Osteocyte (in vitro differentiated cells): Measurements from ENCODE around the gene GYS1. TPM values are rescaled to one million over a fixed set of nuclear protein-coding genes. Genes with fewer than 3 reads are reported as not detected.
"Not testable (repeated sequence)": the region's sequence is repeated elsewhere in the genome, so short reads cannot be mapped to it uniquely, and the experiment has no call there.

Experiments used
- DNase-seq: peaks from one replicate; pipeline ENCODE4 v3.0.0; 2021; ENCODE audit warnings: mixed read lengths; ENCODE audit not compliant: unreplicated experiment; ENCODE audit errors: extremely low spot score
- H3K27ac Mint-ChIP-seq: one replicate; pipeline ENCODE4 v1.8.0; 2021; ENCODE audit warnings: mild to moderate bottlenecking, mixed read lengths; ENCODE audit not compliant: unreplicated experiment
- H3K27me3 Mint-ChIP-seq: one replicate; pipeline ENCODE4 v1.8.0; 2021; ENCODE audit warnings: mixed read lengths; ENCODE audit not compliant: unreplicated experiment
- H3K36me3 Mint-ChIP-seq: one replicate; pipeline ENCODE4 v1.8.0; 2021; ENCODE audit warnings: mixed read lengths; ENCODE audit not compliant: unreplicated experiment
- H3K4me1 Mint-ChIP-seq: one replicate; pipeline ENCODE4 v1.8.0; 2021; ENCODE audit warnings: mixed read lengths; ENCODE audit not compliant: unreplicated experiment
- H3K4me3 Mint-ChIP-seq: one replicate; pipeline ENCODE4 v1.8.0; 2021; ENCODE audit warnings: mild to moderate bottlenecking, moderate library complexity, mixed read lengths; ENCODE audit not compliant: unreplicated experiment
- H3K9me3 Mint-ChIP-seq: one replicate; pipeline ENCODE4 v1.8.0; 2021; ENCODE audit warnings: mixed read lengths; ENCODE audit not compliant: unreplicated experiment
- CTCF ChIP-seq: fragments of 200-600 bp; sonication (generic); IDR thresholded peaks from 2 replicates; pipeline ENCODE4 v1.5.0; 2021; ENCODE audit warnings: antibody characterized with exemption, mild to moderate bottlenecking, moderate library complexity
- long read RNA-seq: library from polyadenylated mRNA; unstranded; transcript quantifications from one replicate; pipeline ENCODE4 v2.0.0, GENCODE V29; 2021
- total RNA-seq: library from RNA; stranded (reverse); gene quantifications from 2 replicates; pipeline ENCODE4 v1.2.1, GENCODE V29; 2021

GYS1 gene
- total RNA-seq: 37.6 and 42.2 TPM in 2 replicates
- long read RNA-seq, partial matches to known transcripts: 1 of 2 reads
- long read RNA-seq, other reads (novel, unspliced or antisense): 0 of 2 reads

GRCh38 chr19:48993175-48994034 lies at the start of gene GYS1, which contains the start of gene RUVBL2:
Gene GYS1, minus strand, starts transcription at chr19:48993309. Its CDS starts 197 bp downstream, at chr19:48993112.
Gene RUVBL2, plus strand, starts transcription at chr19:48993887. Its CDS starts 25 bp downstream, at chr19:48993912.
- Mint-ChIP-seq H3K4me3 (peak within 1 kb of the TSS; percentile 94), H3K9me3 (no peaks in the 10 kb centered on the region), H3K36me3 (peaks cover 7% of the 10 kb centered on the region), H3K27ac (peak within 1 kb of the TSS; percentile 98), H3K27me3 (no peaks in the 10 kb centered on the region), H3K4me1 (peaks cover 25% of the 10 kb centered on the region)
- TF ChIP-seq CTCF: peak; percentile 99
- DNase-seq: peak; percentile 100

DNA sequence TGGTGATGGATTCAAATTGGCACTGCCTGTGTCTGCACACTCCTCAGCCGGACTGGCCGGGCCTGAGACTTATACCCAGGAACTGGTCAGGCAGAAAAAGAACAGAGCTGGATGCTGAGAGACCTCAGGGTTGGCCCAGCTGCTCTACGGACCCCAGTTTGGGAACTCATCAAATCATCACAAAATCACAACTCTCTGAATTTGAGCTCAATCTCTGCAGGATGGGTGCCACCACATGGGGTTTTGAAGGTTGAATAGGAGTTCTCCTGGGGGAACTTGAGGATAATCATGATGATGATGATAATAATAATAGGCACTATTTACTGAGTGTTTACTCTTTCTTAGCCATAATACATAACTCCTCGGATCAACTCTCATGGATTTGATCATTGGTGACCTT lies 49.6 kb upstream of the GYS1 start:
- not testable (repeated sequence) for H3K27me3 Mint-ChIP-seq, H3K36me3 Mint-ChIP-seq, H3K4me3 Mint-ChIP-seq, H3K27ac Mint-ChIP-seq, H3K9me3 Mint-ChIP-seq, DNase-seq
- H3K4me1 Mint-ChIP-seq: peaks cover 12% of the 10 kb centered on the region

DNA sequence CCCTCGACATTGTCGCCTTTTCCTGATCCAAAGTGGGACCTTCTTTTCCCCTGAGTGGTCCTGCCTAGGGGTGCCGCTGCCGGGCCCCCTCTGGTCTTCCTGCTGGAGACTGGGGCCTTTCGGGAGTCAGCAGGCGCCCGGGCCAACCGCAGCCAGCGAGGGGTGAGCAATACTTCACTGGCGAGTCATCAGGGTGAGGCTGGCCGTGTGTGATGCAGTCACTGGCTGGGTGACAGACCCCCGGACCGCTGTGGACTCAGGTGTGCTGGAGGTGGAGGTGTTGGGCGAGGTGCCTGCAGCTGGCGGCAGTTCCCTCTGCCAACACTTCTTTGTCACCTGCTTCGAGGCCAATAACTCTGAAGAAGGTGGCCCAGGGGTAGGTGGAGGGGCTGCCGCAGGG lies 49.1 kb upstream of the GYS1 start:
- no peak overlapping the region for H3K27ac Mint-ChIP-seq
- DNase-seq: no peak
- H3K27me3 Mint-ChIP-seq: no peaks in the 10 kb centered on the region
- no peaks in the 10 kb centered on the region for H3K36me3 Mint-ChIP-seq
- H3K4me1 Mint-ChIP-seq: peaks cover 12% of the 10 kb centered on the region
- H3K4me3 Mint-ChIP-seq: no peak overlapping the region
- TF ChIP-seq CTCF: no peak
- H3K9me3 Mint-ChIP-seq: no peaks in the 10 kb centered on the region

DNA sequence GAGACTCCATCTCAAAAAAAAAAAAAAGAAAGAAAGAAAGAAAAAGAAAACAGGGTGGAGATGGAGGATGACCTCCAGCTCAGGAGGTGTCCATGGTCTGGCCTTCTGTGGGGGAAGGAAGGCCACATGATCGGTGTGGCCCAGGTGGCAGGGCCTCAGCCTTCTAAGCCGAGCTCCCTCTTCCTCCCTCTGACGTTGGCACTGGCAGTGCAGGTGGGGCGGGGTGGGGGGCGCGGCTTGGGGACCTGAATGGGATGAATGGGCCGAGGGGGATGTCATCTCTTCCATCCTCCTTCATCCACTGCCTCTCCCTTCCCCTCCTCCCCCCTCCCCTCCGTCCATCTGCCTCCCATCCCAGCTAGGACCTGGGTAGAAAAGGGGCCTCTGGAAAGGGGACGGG lies 46.6 kb upstream of the GYS1 start:
- H3K9me3 Mint-ChIP-seq, H3K27me3 Mint-ChIP-seq, DNase-seq, H3K27ac Mint-ChIP-seq, H3K36me3 Mint-ChIP-seq, H3K4me3 Mint-ChIP-seq: not testable (repeated sequence)
- H3K4me1 Mint-ChIP-seq: peaks cover 12% of the 10 kb centered on the region

DNA sequence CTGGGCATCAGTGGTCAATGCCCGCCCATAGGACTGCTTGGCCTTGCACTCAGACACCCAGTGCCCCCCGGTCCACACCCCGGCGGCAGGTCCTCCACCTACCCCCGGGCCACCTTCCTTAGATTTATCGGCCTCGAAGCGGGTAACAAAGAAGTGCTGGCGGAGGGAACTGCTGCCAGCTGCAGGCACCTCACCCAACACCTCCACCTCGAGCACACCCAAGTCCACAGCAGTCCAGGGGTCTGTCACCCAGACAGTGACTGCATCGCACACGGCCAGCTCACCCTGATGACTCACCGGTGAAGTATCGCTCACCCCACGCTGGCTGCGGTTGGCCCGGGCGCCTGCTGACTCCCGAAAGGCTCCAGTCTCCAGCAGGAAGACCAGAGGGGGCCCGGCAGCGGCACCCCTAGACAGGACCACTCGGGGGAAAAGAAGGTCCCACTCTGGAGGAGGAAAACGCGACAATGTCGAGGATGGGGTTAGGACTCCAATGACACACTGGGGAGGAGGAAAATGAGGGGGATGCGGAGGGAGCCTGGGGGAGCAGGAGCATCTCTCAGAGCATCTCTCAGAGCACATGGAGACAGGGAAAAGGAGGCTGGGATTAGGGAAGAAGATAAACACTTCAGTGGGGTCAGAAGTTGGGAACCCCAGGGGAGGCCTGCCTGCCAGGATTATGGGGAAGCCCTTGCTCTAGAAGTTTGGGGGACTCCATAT lies 45.6 kb upstream of the GYS1 start:
- not testable (repeated sequence) for H3K4me3 Mint-ChIP-seq, H3K36me3 Mint-ChIP-seq, H3K9me3 Mint-ChIP-seq, DNase-seq, H3K27me3 Mint-ChIP-seq, H3K27ac Mint-ChIP-seq
- H3K4me1 Mint-ChIP-seq: peaks cover 12% of the 10 kb centered on the region

DNA sequence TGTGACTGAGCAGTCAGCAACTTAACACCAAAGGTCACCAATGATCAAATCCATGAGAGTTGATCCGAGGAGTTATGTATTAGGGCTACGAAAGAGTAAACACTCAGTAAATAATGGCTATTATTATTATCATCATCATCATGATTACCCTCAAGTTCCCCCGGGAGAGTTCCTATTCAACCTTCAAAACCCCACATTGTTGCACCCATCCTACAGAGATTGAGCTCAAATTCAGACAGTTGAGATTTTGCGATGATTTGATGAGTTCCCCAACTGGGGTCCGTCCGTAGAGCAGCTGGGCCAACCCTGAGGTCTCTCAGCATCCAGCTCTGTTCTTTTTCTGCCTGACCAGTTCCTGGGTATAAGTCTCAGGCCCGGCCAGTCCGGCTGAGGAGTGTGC lies 45.0 kb upstream of the GYS1 start:
- peaks cover 12% of the 10 kb centered on the region for H3K4me1 Mint-ChIP-seq
- not testable (repeated sequence) for H3K4me3 Mint-ChIP-seq, H3K27ac Mint-ChIP-seq, H3K36me3 Mint-ChIP-seq, H3K27me3 Mint-ChIP-seq, H3K9me3 Mint-ChIP-seq, DNase-seq

DNA sequence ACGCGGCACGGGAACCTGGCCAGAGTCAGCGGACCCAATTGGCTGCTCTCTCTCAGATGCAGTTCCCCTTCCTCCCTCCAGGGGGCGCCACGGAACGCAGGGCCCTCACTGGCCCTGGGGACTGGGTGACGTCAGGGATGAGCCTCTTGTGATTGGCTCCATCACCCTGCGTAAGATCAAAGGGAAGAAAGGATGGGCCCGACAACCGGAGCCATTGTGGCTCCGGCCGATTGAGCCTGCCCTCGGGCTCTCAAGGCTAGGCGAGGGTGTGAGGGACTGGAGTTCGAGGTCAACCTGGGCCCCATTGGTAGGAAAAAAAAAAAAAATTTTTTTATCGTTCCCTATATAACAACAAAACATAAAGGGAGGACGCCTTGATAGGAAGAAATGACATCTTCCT lies 43.7 kb upstream of the GYS1 start, which contains the start of gene CGB1:
CGB1 (minus strand) TSS at position 81 of the 400 bp plus-strand sequence. CDS start 184 bp downstream, outside the sequence.
- not testable (repeated sequence) for H3K4me1 Mint-ChIP-seq, H3K27me3 Mint-ChIP-seq, H3K4me3 Mint-ChIP-seq, DNase-seq, H3K27ac Mint-ChIP-seq, H3K36me3 Mint-ChIP-seq, H3K9me3 Mint-ChIP-seq
- peak; percentile 46 for TF ChIP-seq CTCF
